Brain microvascular endothelial cell (primary cell): Measurements from ENCODE around the gene FCN3.
"Not testable (repeated sequence)": the region's sequence is repeated elsewhere in the genome, so short reads cannot be mapped to it uniquely, and the experiment has no call there.

Experiments used
- DNase-seq: peaks from one replicate; pipeline ENCODE4 v3.0.0-alpha.2; 2020
- H3K27ac ChIP-seq: fragments of 250-450 bp; sonication (Bioruptor Pico); 2 replicates; pipeline ENCODE4 v1.5.1; 2020; ENCODE audit warnings: mild to moderate bottlenecking, moderate library complexity
- H3K27me3 ChIP-seq: fragments of 250-450 bp; sonication (Bioruptor Pico); replicated peaks from 2 replicates; pipeline ENCODE4 v1.5.1; 2020; ENCODE audit warnings: mild to moderate bottlenecking
- H3K36me3 ChIP-seq: fragments of 250-450 bp; sonication (Bioruptor Pico); replicated peaks from 2 replicates; pipeline ENCODE4 v1.5.1; 2020; ENCODE audit warnings: mild to moderate bottlenecking
- H3K4me3 ChIP-seq: 2 replicates; pipeline ENCODE4 v1.5.1; 2011; ENCODE audit warnings: low read depth, mild to moderate bottlenecking, control low read depth, low read length, moderate library complexity
- CTCF ChIP-seq: IDR thresholded peaks from 2 replicates; pipeline ENCODE4 v1.5.1; 2011; ENCODE audit warnings: low read depth, mild to moderate bottlenecking, moderate library complexity, low read length, control low read depth, inconsistent platforms; ENCODE audit errors: missing control alignments
- in situ Hi-C: cut with HindIII; loops from 2 replicates; pipeline ENCODE4 v1.10.0; 2017; ENCODE audit warnings: low sequenced_read_pairs, low pct_ligation_motif_present

FCN3 gene

DNA sequence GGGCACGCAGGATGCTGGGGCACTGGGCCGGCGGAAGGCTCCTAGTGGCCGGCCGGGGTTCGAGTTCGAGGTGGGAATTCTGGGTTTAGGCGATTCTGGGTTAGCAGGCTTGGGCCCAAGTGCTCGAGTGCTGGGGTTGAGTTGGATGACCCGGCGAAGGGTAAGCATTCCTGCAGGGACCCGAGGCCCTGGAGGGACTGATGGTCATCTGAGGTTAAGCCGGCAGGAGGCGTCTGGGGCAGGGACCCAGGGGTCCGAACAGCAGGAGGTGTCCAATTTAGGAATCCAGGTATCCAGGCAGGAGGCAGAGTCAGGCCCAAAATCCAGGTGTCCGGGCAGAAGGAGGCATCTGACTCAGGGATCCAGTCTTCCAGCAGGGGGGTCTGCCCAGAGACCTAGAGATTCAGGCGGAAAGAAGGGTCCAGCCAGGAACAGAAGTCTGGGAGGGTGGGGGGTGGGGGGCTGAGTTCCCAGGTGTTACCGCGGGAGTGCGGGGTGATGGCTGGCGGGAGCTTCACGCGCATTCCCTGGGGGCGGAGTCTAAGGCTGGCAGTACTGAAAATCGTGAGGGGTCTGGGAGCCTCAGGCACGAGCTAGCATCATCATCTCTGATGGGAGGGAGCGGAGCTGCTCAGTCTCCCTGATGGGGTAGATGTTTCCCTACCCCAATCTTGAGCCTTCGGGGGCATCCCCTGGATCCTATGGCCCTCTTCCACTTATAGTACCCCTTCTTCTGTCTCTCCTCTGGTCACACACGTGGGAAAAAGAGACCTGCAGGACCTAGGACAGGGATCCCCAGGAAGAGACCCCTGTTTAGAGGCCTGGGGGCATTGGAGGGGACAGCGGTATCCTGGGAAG lies 18.4 kb upstream of the FCN3 start:
- TF ChIP-seq CTCF: peak; percentile 61
- DNase-seq: no peak
- in situ Hi-C loops: no loop called here
- Histone ChIP-seq H3K27ac (peak overlapping the region; percentile 40), H3K27me3 (no peaks in the 10 kb centered on the region), H3K36me3 (no peaks in the 10 kb centered on the region), H3K4me3 (peak overlapping the region; percentile 67)

DNA sequence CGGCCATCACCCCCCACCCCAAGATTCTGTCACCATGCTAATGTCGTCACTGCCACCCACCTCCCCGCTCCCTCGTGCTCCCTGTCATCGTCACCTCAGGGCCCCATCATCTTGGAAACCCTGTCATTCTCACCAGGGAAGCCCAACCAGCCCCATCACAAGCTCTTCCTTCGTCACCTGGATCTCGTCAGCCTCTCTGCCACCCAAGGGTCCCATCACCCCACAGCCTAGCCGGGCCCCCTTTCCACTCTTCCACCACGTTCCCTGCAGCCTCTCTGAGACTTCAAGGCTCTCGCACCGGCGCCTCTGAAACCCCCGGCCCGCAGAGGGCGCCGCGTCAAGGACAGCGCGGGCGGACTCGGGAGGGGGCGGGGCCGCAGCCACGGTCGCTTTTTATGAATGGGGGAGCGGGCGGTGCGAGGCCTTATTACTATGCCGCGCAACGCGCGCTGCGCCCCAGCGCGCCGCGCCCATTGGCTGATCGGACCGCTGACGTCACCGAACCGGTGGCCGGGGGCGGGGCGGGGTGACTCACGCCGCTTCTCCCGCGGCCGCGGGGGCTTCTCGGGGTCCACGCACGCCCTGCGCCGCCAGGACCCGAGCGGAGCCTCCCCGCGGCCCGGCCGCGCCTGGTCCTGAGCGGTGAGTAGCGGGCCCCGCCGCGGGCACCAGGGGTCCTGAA lies 17.6 kb upstream of the FCN3 start, which contains the start of gene GPR3:
Gene GPR3 (plus strand): TSS at position 527 of the 682 bp plus-strand sequence. CDS start 1,177 bp downstream, outside the sequence.
- Histone ChIP-seq H3K27ac (peak within 1 kb of the TSS; percentile 40), H3K36me3 (no peaks in the 10 kb centered on the region), H3K27me3 (no peaks in the 10 kb centered on the region), H3K4me3 (peak within 1 kb of the TSS; percentile 67)
- DNase-seq: peak; percentile 88
- in situ Hi-C loops: no loop called here
- TF ChIP-seq CTCF: peak; percentile 71

- in situ Hi-C loops: no loop called here
- Histone ChIP-seq H3K36me3 (no peaks in the 10 kb centered on the region), H3K27me3 (no peaks in the 10 kb centered on the region), H3K27ac (no peak overlapping the region), H3K4me3 (peak overlapping the region; percentile 47)
- TF ChIP-seq CTCF: no peak
- DNase-seq: no peak
Measured at GRCh38 chr1:27391511-27392095, 17.0 kb upstream of the FCN3 start.

GRCh38 chr1:27388337-27389005 lies 13.8 kb upstream of the FCN3 start:
- H3K27ac ChIP-seq: no peak overlapping the region
- H3K27me3 ChIP-seq: no peaks in the 10 kb centered on the region
- peak; percentile 93 for TF ChIP-seq CTCF
- DNase-seq: no peak
- in situ Hi-C loops: no loop called here
- no peaks in the 10 kb centered on the region for H3K36me3 ChIP-seq
- H3K4me3 ChIP-seq: no peak overlapping the region

- H3K27me3 ChIP-seq, in situ Hi-C loops, H3K36me3 ChIP-seq, H3K4me3 ChIP-seq, H3K27ac ChIP-seq, DNase-seq: not testable (repeated sequence)
Measured at GRCh38 chr1:27384797-27385196, 10.2 kb upstream of the FCN3 start.
